H1 (cell line): ENCODE results near the gene TMEM17.

Experiments
- BACH1 ChIP-seq: IDR thresholded peaks from 2 replicates; pipeline ENCODE4 v1.6.1; 2012; ENCODE audit warnings: low read length, improper control_type of control experiment
- BRCA1 ChIP-seq: IDR thresholded peaks from 2 replicates; pipeline ENCODE4 v1.6.1; 2012; ENCODE audit warnings: low read depth, low read length, improper control_type of control experiment
- CHD1 ChIP-seq: IDR thresholded peaks from 2 replicates; pipeline ENCODE4 v1.6.1; 2012; ENCODE audit warnings: low read depth, low read length, improper control_type of control experiment
- GABPA ChIP-seq: IDR thresholded peaks from 2 replicates; pipeline ENCODE4 v1.6.1; 2011; ENCODE audit warnings: mild to moderate bottlenecking, low read length, moderate library complexity, borderline replicate concordance; ENCODE audit not compliant: insufficient read depth
- POLR2A ChIP-seq, 2 experiments: IDR thresholded peaks; 1 replicate in 1 of 2; 2 replicates in 1 of 2; pipeline ENCODE4 v1.6.1; 2011; ENCODE audit warnings: low read depth in 2 of 2, low read length in 2 of 2, mild to moderate bottlenecking in 2 of 2; ENCODE audit errors: control extremely low read depth in 1 of 2
- POLR2AphosphoS5 ChIP-seq: IDR thresholded peaks from 2 replicates; pipeline ENCODE4 v1.6.1; 2011; ENCODE audit warnings: low read depth, low read length
- SIN3A ChIP-seq, 2 experiments: IDR thresholded peaks in 1 of 2; conservative IDR thresholded peaks in 1 of 2; 2 replicates each; pipeline ENCODE4 v1.6.1; 2011 to 2012; ENCODE audit warnings: low read length in 2 of 2, improper control_type of control experiment in 1 of 2, low read depth in 1 of 2, mild to moderate bottlenecking in 1 of 2
- TAF1 ChIP-seq: IDR thresholded peaks from 2 replicates; pipeline ENCODE4 v1.6.1; 2011; ENCODE audit warnings: mild to moderate bottlenecking, low read depth, low read length
- TCF12 ChIP-seq: IDR thresholded peaks from 2 replicates; pipeline ENCODE4 v1.6.1; 2011; ENCODE audit warnings: low read depth, mild to moderate bottlenecking, low read length
- ZNF274 ChIP-seq: IDR thresholded peaks from 2 replicates; pipeline ENCODE4 v1.7.0; 2012; ENCODE audit warnings: low read length, borderline replicate concordance; ENCODE audit errors: extremely low read depth
- TF ChIP-seq, protein P1 (sequence below), 3 experiments: IDR thresholded peaks; 1 replicate in 2 of 3; 2 replicates in 1 of 3; pipeline versions ENCODE4 v1.5.1 to v1.6.1; 2011; ENCODE audit warnings: low read length in 3 of 3, mild to moderate bottlenecking in 3 of 3, inconsistent platforms in 2 of 3, low read depth in 1 of 3, moderate library complexity in 1 of 3; ENCODE audit not compliant: insufficient read depth in 1 of 3; ENCODE audit errors: control extremely low read depth in 1 of 3
- TF ChIP-seq, protein P2 (sequence below): IDR thresholded peaks from 2 replicates; pipeline ENCODE4 v1.6.1; 2012; ENCODE audit warnings: inconsistent platforms
- TF ChIP-seq, protein P3 (sequence below): IDR thresholded peaks from 2 replicates; pipeline ENCODE4 v1.6.1; 2011; ENCODE audit warnings: low read length, improper control_type of control experiment

DNA sequence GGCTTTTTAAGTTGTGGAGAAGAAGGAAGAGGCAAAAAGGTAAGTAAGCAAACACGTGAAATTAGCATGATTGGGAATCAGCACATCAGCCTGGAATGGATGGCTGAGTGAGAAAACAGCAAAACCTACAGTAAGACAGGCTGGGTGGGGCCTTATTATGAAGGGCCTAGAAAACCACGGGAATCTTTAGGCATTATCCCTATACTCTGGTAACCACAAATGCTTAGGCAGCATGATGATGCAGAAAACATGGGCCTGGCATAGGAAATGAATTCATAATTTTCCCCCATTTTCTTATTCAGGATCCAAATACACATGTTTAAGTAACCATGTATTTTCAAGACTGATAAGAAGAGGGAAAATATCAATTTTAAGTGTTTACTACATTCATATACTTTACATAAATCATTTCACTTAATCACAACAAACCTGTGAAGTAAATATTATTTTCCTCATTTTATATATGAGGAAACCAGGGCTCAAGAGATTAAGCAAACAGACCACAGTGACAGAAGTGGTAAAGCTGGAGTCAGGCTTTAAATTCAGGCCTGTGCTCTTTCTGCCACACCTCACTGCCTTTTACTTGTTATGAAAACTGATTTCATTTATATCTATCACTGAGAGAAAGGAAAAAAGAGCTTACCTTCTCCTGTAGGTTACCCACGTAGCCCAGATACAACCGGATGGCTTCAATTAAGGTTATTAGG, 4.0 kb downstream of the TMEM17 start:
- TF ChIP-seq, protein P1, sequence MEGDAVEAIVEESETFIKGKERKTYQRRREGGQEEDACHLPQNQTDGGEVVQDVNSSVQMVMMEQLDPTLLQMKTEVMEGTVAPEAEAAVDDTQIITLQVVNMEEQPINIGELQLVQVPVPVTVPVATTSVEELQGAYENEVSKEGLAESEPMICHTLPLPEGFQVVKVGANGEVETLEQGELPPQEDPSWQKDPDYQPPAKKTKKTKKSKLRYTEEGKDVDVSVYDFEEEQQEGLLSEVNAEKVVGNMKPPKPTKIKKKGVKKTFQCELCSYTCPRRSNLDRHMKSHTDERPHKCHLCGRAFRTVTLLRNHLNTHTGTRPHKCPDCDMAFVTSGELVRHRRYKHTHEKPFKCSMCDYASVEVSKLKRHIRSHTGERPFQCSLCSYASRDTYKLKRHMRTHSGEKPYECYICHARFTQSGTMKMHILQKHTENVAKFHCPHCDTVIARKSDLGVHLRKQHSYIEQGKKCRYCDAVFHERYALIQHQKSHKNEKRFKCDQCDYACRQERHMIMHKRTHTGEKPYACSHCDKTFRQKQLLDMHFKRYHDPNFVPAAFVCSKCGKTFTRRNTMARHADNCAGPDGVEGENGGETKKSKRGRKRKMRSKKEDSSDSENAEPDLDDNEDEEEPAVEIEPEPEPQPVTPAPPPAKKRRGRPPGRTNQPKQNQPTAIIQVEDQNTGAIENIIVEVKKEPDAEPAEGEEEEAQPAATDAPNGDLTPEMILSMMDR (IDR thresholded peaks at IDR 0.05; ENCODE audit: control extremely low read depth in 1 of 3, insufficient read depth in 1 of 3, low read depth in 1 of 3, low read length in 3 of 3): no peak
- TF ChIP-seq POLR2AphosphoS5 (no peak), ZNF274 (no peak), BRCA1 (no peak), GABPA (no peak), CHD1 (no peak), POLR2A (IDR thresholded peaks at IDR 0.05; ENCODE audit: control extremely low read depth in 1 of 2, low read depth in 2 of 2, low read length in 2 of 2) (no peak), SIN3A (conservative IDR thresholded peaks at IDR 0.05 in 1 of 2, IDR thresholded peaks at IDR 0.05 in 1 of 2; ENCODE audit: low read depth in 1 of 2, low read length in 2 of 2) (no peak), BACH1 (no peak), TAF1 (no peak), TCF12 (no peak)
- TF ChIP-seq, protein P2, sequence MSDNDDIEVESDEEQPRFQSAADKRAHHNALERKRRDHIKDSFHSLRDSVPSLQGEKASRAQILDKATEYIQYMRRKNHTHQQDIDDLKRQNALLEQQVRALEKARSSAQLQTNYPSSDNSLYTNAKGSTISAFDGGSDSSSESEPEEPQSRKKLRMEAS: no peak
- TF ChIP-seq, protein P3, sequence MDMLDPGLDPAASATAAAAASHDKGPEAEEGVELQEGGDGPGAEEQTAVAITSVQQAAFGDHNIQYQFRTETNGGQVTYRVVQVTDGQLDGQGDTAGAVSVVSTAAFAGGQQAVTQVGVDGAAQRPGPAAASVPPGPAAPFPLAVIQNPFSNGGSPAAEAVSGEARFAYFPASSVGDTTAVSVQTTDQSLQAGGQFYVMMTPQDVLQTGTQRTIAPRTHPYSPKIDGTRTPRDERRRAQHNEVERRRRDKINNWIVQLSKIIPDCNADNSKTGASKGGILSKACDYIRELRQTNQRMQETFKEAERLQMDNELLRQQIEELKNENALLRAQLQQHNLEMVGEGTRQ: no peak
